Motor neuron (in vitro differentiated cells): ENCODE data around the gene ZNF835. TPM values are rescaled to one million over a fixed set of nuclear protein-coding genes. Genes with fewer than 3 reads are reported as not detected.

Experiments
- total RNA-seq, 8 experiments: library from RNA; unstranded; fragments of 300-600 nt; gene quantifications; 2 replicates each; pipeline versions ENCODE4 v1.2.3 to v1.2.4, GENCODE V29; 2022

Gene ZNF835
- total RNA-seq, 8 experiments from 2014 or later = 0.05 to 4.8 (median 0.23) TPM; not detected in 2

Other genes starting within 250 kb of the ZNF835 start
- 10 to 100 TPM in 1 of 8 experiments, 1 to 10 TPM in 3, under 1 TPM in 4; 0.13 to 13.1 (median 1.5) TPM for gene ZNF667, start 194.4 kb downstream of the ZNF835 start, total RNA-seq
- 10 to 100 TPM in 1 of 8 experiments, 1 to 10 TPM in 3, under 1 TPM in 4; 0.13 to 13.4 (median 2.1) TPM for gene ZNF471, start 163.9 kb downstream of the ZNF835 start, total RNA-seq
- gene ZFP28, start 132.8 kb downstream of the ZNF835 start, total RNA-seq = 10 to 100 TPM in 1 of 8 experiments, 1 to 10 TPM in 4, under 1 TPM in 2, not detected in 1; 0.18 to 17.8 (median 5.4) TPM
- 10 to 100 TPM in 1 of 8 experiments, 1 to 10 TPM in 5, under 1 TPM in 2; 0.20 to 10.7 (median 6.6) TPM for gene ZNF470, start 104.3 kb downstream of the ZNF835 start, total RNA-seq
- gene ZNF71, start 76.5 kb downstream of the ZNF835 start, total RNA-seq = 10 to 100 TPM in 5 of 8 experiments, 1 to 10 TPM in 2, under 1 TPM in 1; 0.10 to 20.3 (median 11.4) TPM
- gene SMIM17, start 28.6 kb downstream of the ZNF835 start, total RNA-seq = 1 to 10 TPM in 5 of 8 experiments, not detected in 3; 1.7 to 4.6 (median 2.2) TPM
- gene PEG3, start 169.0 kb upstream of the ZNF835 start, total RNA-seq = 1 to 10 TPM in 1 of 8 experiments, under 1 TPM in 7; under 0.01 to 2.5 (median 0.09) TPM
- under 1 TPM in 2 of 8 experiments, not detected in 6; 0.97 to 1.00 TPM for gene ZIM2, start 169.0 kb upstream of the ZNF835 start, total RNA-seq